BJ (cell line): ENCODE measurements around the gene SGIP1. TPM values are rescaled to one million over a fixed set of nuclear protein-coding genes. Genes with fewer than 3 reads are reported as not detected.

Experiments used
- CTCF ChIA-PET: fragments of 350-600 bp; formaldehyde crosslinking; extraction: SDS; loops from one replicate; lab custom pipeline; 2021; ENCODE audit warnings: antibody characterized with exemption, inconsistent platforms; lab: Yijun Ruan, JAX
- POLR2A ChIA-PET: fragments of 300-600 bp; sonication (Branson Sonifier 250); formaldehyde crosslinking; extraction: SDS; loops from one replicate; lab custom pipeline; 2021; ENCODE audit warnings: antibody characterized with exemption; lab: Charles Lee
- DNase-seq: peaks from one replicate; pipeline ENCODE4 v3.0.0-alpha.2; 2011; ENCODE audit warnings: low read depth
- H3K27me3 ChIP-seq: 2 replicates; pipeline ENCODE4 v1.6.0; 2011; ENCODE audit warnings: low read length; ENCODE audit not compliant: control insufficient read depth, insufficient read depth
- H3K36me3 ChIP-seq: 2 replicates; pipeline ENCODE4 v1.5.1; 2011; ENCODE audit warnings: low read length; ENCODE audit not compliant: control insufficient read depth, insufficient read depth
- H3K4me3 ChIP-seq: 2 replicates; pipeline ENCODE4 v1.5.1; 2011; ENCODE audit warnings: low read depth, mild to moderate bottlenecking, control low read depth, low read length
- CTCF ChIP-seq: IDR thresholded peaks from 2 replicates; pipeline ENCODE4 v1.5.1; 2011; ENCODE audit warnings: low read depth, mild to moderate bottlenecking, control low read depth, inconsistent platforms, low read length, moderate library complexity; ENCODE audit not compliant: insufficient read depth
- polyA plus RNA-seq: library from polyadenylated mRNA; depleted of rRNA; stranded (reverse); fragments of >200 nt; gene quantifications from 2 replicates; pipeline ENCODE4 v1.2.3, GENCODE V29; 2011

The SGIP1 gene
- polyA plus RNA-seq, 1 experiment, result 49.4 TPM

- DNase-seq, result no peak
- Histone ChIP-seq H3K27me3 (no peaks in the 10 kb centered on the region), H3K36me3 (no peaks in the 10 kb centered on the region), H3K4me3 (no peak overlapping the region)
- CTCF ChIA-PET, result interaction anchor here (0.8 to 1.1 kb wide), 3 partner anchors 12 to 37 kb away, joined by 3 to 5 read pairs (median 4); no protein-coding TSS in a partner anchor
- no peak for TF ChIP-seq CTCF
- POLR2A ChIA-PET, result no interaction called here
Measured at GRCh38 chr1:66556161-66556611, 22.2 kb downstream of the SGIP1 start.

GRCh38 chr1:66557157-66557556 is 23.2 kb downstream of the SGIP1 start:
- ChIA-PET CTCF (no interaction called here), POLR2A (interaction anchor here (0.9 kb wide), 1 partner anchor 23 kb away, joined by 4 read pairs; the partner anchor contains the start of gene SGIP1)
- Histone ChIP-seq H3K27me3 (no peaks in the 10 kb centered on the region), H3K4me3 (no peak overlapping the region), H3K36me3 (no peaks in the 10 kb centered on the region)
- DNase-seq, result peak; percentile 48
- no peak for TF ChIP-seq CTCF

GRCh38 chr1:66559517-66559916 is 25.6 kb downstream of the SGIP1 start:
- no peak for TF ChIP-seq CTCF
- ChIA-PET POLR2A (no interaction called here), CTCF (no interaction called here)
- H3K36me3 ChIP-seq, result no peaks in the 10 kb centered on the region
- DNase-seq, result no peak
- H3K27me3 ChIP-seq, result no peaks in the 10 kb centered on the region
- no peak overlapping the region for H3K4me3 ChIP-seq

GRCh38 chr1:66562561-66562960 is 28.6 kb downstream of the SGIP1 start:
- Histone ChIP-seq H3K4me3 (no peak overlapping the region), H3K36me3 (no peaks in the 10 kb centered on the region), H3K27me3 (no peaks in the 10 kb centered on the region)
- CTCF ChIA-PET, result interaction anchor here (1.2 kb wide), 1 partner anchor 14 kb away, joined by 5 read pairs; no protein-coding TSS in a partner anchor
- DNase-seq, result no peak
- POLR2A ChIA-PET, result no interaction called here
- TF ChIP-seq CTCF, result no peak

GRCh38 chr1:66563094-66563800 is 29.3 kb downstream of the SGIP1 start:
- DNase-seq, result peak; percentile 90
- Histone ChIP-seq H3K27me3 (no peaks in the 10 kb centered on the region), H3K4me3 (peak overlapping the region; percentile 34), H3K36me3 (no peaks in the 10 kb centered on the region)
- ChIA-PET POLR2A (interaction anchor here (0.5 kb wide), 1 partner anchor 269 kb away, joined by 4 read pairs; no protein-coding TSS in a partner anchor), CTCF (interaction anchor here (1.3 kb wide), 1 partner anchor 117 kb away, joined by 3 read pairs; no protein-coding TSS in a partner anchor)
- TF ChIP-seq CTCF, result no peak
